Activated effector memory CD4-positive, alpha-beta T cell treated with Interleukin-2 at 50 U/mL for 16 hours (primary cell): ENCODE data around the gene CDH24.
A peak's percentile ranks its signal among the peaks of the same experiment; 100 is the strongest.

Experiments
- DNase-seq: peaks from one replicate; pipeline ENCODE4 v3.0.0-alpha.2; 2020

Gene CDH24

GRCh38 chr14:23060536-23061260 lies 3.4 kb upstream of the CDH24 start:
- no peak for DNase-seq

DNA sequence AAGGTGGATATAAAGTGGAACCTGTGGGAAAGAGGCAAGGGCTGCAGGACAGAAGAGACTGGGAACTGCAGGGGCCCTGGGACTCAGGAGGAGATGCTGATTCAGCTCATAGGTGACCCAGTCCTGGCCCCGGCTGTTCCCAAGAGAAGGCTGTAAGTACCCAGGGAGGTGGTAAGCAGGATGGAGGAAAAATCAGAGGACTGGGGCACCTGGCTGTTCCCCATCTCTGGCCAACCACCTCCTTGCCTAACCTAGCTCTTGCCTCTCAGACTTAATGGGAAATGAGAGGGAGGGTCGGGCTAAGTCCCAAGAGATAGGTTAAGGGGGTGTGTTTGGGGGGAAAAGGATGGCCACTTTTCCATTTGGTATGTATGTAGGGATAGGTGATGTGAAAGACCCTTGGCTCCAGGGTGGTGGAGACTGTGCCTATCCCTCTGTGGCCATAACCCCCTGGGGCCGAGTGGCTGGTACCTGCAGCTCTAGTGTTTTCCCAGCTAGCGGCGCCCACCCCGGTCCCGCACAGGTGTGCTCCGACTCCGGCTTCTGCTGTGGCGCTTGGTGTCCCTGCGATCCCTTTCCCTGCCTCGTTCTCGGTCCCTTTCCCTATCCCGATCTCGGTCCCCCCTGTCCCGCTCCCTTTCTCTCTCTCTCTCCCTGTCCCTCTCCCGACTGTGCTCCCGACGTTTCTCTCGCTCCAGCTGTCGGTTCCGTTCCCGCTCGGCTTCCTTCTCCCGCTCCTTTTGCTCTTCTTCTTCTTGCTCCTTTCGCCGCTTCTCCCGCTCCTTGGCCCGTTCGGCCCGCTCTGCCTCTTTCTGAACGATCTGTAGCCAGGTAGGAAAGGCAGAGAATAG lies 1.6 kb upstream of the CDH24 start:
- no peak for DNase-seq

DNA sequence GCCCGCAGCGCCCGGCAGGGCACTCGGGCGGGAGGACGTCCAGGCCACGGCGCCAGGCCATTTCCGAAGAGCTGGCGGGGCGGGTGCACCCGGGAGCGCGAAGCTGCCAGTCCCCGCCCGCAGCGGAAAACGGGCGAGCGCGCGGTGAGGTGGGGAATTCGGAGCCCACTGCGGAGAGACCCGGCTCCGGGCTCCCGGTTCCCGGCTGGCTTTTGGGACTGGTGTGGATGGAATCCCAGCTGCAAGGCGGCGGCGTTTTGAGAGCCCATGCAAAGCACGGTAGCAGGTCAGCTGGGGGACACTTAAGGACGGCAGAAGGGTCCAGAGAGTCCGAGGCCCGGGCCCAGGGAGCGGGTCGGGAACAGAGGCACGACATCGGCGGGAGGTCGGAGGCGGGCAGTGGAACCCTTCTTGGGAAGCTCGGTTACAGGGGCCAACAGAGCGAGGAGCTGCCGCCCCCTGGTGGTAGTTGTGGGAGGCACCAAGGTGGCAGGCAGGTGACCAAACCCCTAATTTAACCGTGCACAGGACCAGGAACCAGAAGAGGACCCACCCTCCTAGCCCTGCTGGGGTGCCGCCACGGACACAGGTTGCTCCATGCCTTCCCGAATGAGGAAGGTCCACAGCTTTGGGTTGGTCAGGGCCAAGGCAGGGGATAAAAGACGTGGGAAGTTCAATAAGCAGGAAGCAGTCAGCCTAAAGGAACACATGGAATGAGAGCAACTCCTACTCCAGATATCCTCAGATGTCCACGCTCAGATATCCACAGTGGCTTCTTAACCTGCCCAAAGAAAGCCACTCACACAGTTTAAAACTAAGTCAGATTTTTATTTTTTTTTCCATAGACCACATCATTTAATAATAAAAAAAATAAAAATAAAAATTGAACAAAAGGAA lies 685 bp upstream of the CDH24 start:
- peak; percentile 77 for DNase-seq

DNA sequence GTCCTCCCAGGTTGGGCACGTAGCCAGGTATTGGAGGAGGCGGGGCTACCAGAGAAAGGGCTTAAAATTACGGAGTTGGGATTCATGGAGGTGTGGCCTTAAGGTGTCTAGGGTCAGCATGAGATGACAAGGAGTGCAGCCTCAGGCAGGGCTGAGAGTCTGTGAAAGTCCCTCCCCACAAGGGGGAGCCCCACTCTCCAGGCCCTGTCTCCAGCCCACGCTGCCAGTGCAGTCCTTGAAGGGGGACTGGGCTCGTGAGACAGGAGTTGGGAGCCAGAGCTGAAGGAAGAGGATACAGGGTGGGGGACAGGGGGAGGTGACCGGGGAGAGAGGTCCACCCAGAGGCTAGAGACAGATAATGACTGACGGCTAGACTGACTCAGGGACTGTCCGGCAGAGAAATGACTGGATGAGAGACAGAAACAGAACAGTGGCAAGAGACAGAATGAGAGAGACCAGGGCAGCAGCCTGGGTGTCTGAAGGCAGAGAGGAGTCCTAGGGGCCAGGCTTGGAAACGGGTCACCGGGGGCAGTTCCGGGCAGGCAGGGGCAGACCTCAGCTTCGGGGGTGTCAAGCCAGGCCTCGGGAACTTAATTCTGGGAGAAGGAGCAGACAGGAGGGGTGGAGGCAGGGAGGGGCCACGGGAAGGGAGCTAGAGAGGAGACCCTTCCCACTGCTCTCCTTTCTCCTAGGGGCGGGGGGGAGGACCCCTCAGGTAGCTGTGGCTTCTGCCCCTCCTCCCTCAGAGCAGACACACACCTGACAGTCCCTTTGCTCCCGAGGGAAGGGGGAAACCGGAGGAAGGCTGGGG lies 970 bp downstream of the CDH24 start:
- peak; percentile 54 for DNase-seq

GRCh38 chr14:23055621-23056144 lies 1.6 kb downstream of the CDH24 start:
- no peak for DNase-seq

GRCh38 chr14:23055147-23055550 lies 2.2 kb downstream of the CDH24 start:
- no peak for DNase-seq

GRCh38 chr14:23054000-23054811 lies 3.1 kb downstream of the CDH24 start:
- no peak for DNase-seq

DNA sequence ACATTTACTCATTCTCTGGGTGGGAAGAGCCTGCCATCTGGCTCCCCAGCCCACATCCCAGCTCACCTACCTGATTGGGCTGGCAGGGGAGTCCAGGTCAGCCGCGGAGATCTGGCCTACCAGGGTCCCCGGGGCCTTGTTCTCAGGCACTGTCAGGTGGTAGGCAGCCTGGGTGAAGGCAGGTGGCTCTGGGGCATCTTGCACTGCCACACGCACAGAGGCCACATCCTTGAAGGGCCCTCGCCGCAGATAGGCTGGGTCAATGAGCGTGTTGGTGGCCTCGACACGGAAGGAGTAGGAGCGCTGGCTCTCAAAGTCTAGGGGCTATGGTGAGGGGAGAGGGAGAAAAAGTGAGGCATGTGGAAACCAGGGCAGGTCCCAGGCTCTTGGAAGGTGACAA lies 3.9 kb downstream of the CDH24 start:
- no peak for DNase-seq

- DNase-seq, result no peak
Observed at GRCh38 chr14:23052671-23053070, 4.6 kb downstream of the CDH24 start.

DNA sequence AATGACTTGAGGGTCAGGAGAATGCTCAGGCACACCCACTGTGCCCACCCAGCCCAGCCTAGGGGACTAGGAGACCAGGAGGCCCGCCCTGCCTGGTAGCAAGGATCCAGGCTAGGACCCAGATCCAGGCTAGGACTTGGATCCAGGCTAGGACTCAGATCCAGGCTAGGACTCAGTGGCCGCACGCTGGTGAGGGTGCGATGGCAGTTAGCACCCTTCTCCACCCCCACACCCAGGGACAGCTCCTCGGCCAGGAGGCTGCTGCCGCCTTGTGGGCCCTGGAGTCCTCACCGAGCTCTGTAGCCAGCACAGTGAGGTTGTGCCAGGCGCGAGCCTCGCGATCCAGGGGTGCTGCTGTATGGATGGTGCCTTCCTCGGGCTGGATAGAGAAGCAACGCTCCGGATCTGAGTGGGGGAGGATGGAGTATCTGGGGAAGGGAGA lies 5.1 kb downstream of the CDH24 start:
- DNase-seq, result no peak

DNA sequence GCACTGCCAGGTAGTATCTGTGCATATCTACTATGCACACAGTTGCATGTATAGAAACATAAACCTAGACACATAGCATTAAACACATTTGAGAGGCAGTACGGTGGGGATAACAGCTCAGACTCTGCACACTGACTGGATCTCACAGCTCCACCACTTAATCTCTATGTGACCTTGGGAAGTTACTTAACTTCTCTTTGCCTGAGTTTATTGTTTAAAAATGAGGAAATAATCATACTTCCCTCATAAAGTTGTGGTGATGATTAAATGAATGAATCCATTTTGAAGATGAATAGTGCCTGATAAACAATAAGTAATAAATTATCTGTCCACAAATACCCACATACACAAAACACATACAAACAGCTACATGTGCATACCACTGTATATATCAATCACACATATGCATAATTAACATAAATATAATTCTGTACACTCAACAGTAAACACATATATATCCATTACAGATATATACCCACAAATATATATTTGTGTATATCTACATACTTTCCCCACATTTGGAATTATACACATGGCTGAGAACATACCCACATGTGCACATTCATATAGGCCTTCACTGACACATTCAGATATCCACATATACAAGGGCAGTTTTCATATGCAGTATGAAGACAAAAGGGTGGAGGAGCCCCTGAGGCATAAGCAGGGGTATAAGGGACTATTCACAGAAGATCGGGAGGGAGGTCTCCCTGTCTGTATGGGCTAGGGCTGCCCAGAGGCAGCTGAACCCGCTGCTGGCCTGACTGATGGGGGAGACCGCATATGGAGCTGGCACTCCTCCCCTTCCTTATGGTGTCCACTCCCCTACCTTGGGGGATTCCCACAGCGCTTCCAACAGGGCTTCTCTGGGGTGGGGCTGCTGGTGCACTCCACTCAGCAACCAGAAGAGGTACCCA lies 5.9 kb downstream of the CDH24 start:
- DNase-seq, result no peak

- no peak for DNase-seq
Observed at GRCh38 chr14:23049011-23049410, 8.3 kb downstream of the CDH24 start.

GRCh38 chr14:23047751-23048693 lies 9.3 kb downstream of the CDH24 start:
- no peak for DNase-seq

GRCh38 chr14:23047034-23047634 lies 10.2 kb downstream of the CDH24 start:
- DNase-seq, result no peak

DNA sequence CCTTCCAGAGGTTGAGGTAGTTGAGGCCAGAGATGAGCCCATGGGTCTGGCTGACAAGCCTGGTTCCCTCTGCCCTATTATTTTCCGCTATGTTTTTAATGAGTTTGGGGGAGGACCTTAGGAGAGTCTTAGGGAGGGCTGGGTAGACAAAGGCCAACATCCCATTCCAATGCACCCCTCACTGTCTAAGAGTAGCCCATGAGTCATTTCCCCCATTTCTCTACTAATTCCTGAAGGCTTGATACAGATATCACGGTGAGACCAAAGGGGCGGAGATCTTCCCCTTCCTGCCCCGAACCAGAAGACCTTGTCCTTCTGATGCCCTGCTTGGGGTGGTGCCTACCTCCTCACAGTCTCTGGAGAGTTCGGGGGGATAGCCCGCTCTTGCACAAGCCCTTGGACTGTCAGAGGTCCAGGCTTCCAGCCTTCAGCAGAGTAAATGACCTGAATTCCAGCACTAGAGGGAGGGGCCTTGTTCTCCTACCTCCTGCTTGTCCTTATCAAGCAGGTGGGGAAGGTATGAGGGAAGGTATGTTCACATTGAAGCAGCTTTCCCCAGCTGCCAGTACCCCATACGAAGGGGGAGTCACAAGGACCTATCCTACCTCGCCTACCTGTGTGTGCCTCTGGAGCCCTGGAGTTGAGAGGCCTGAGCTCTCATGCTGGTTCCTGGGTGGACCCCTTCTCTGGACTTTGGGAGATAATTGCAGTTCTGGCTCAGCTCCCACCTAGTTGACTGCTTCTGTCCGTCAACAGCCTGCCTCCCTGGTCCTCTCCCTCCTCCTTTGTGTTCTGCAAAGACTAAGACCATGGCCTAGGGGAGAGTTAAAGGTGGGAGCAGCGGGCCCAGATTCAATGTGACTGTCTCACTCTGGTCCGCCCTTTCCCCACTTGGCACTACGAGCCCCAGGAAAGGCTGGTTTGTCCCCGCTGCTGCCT lies 11.6 kb downstream of the CDH24 start:
- no peak for DNase-seq

- no peak for DNase-seq
Observed at GRCh38 chr14:23044840-23045239, 12.5 kb downstream of the CDH24 start.

DNA sequence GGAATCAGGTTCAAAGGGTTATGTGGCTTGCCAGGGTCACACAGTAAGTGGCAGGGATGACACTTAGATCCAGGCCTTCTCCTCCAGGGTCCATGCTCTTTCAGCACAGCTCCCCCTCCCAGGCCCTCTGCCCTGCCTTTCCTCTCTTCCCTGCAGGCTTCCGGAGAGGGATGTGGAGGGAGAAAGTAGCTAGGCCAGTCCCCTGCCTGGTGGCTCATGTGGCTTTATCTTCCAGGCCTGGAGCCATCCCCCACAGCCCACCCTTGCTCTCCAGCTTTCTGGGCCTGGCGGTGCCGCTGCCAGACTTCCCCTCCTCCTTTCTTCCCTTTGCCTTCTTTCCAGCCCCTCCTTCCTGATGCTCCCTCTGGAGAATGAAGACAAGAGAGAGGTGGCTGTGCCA lies 13.6 kb downstream of the CDH24 start:
- DNase-seq, result no peak
